ENCODE results near the gene AGAP1. TPM values are rescaled to one million over a fixed set of nuclear protein-coding genes. Genes with fewer than 3 reads are reported as not detected.

AGAP1 gene
- total and polyA plus RNA-seq, 4 donors = 2.0 to 8.5 (median 5.4) TPM

DNA sequence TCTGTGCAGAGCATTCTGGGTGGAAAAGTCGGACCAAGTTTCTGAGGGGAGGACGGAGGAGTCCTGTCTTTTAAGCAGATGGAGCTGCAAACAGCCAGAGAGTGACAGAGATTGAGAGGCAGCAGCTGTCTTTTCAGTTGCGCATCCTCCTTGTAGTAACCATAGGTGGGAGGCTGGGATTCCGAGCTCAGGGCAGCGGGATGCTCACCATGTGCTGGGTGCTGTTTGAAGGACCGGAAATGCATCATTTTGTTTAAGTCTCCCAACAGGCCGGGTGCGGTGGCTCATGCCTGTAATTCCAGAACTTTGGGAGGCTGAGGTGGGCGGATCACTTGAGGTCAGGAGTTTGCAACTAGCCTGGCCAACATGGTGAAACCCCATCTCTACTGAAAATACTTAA is 93.4 kb downstream of the AGAP1 start:
- Histone ChIP-seq H3K9ac (ENCODE audit: low read depth in 1 of 2, low read length in 2 of 2) (no peak overlapping the region), H3K4me1 (ENCODE audit: control insufficient read depth in 4 of 4, insufficient read depth in 4 of 4, low read length in 3 of 4) (peaks cover 0 to 2% (median 0%) of the 10 kb centered on the region in 4 donors)

DNA sequence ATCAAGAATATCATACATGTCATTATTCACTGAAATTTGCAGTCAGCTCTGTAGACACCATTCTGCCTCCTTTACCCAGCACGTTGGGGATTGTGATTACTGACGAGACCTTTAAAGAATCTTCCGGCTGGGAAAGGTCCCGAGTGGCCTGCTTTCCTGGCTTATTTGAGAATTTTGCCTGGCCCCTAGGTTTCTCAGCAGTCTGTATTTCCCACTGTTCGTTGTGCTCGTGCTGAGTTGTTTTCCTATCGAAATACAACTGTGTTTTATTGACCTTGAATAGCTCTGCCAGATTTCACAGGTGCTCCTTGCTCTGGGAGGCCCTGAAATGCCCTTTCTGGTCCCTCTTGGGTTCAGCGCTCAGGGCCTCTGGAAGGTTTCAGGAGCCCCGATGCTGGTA is 94.9 kb downstream of the AGAP1 start:
- no peak for DNase-seq (ENCODE audit: low spot score)
- Histone ChIP-seq H3K4me1 (ENCODE audit: control insufficient read depth in 4 of 4, insufficient read depth in 4 of 4, low read length in 3 of 4) (no peaks in the 10 kb centered on the region), H3K4me3 (ENCODE audit: low read depth in 1 of 3, low read length in 3 of 3) (no peak overlapping the region), H3K9ac (ENCODE audit: low read depth in 1 of 2, low read length in 2 of 2) (no peak overlapping the region), H3K9me3 (ENCODE audit: control insufficient read depth in 4 of 4, low read length in 3 of 4) (no peaks in the 10 kb centered on the region), H3K27ac (ENCODE audit: low read depth in 1 of 2, low read length in 2 of 2) (no peak overlapping the region), H3K36me3 (ENCODE audit: control insufficient read depth in 4 of 4, insufficient read depth in 3 of 4, low read depth in 1 of 4, low read length in 3 of 4) (no peaks in the 10 kb centered on the region), H3K27me3 (ENCODE audit: control insufficient read depth in 4 of 4, insufficient read depth in 4 of 4, low read length in 3 of 4) (no peaks in the 10 kb centered on the region)
- no peak for TF ChIP-seq HNF4G (IDR thresholded peaks at IDR 0.05)
- TF ChIP-seq CTCF (IDR thresholded peaks at IDR 0.05; ENCODE audit: low read depth, low read length, missing input control) = no peak
- TF ChIP-seq JUND (IDR thresholded peaks at IDR 0.05) = no peak
- 60% methylated on average over 9 of the region's 9 CpGs for whole genome bisulfite sequencing

More for the DNA sequence above, 93.4 kb downstream of the AGAP1 start:
- Histone ChIP-seq H3K27ac (ENCODE audit: low read depth in 1 of 2, low read length in 2 of 2) (no peak overlapping the region), H3K9me3 (ENCODE audit: control insufficient read depth in 4 of 4, low read length in 3 of 4) (no peaks in the 10 kb centered on the region), H3K27me3 (ENCODE audit: control insufficient read depth in 4 of 4, insufficient read depth in 4 of 4, low read length in 3 of 4) (no peaks in the 10 kb centered on the region), H3K4me3 (ENCODE audit: low read depth in 1 of 3, low read length in 3 of 3) (no peak overlapping the region), H3K36me3 (ENCODE audit: control insufficient read depth in 4 of 4, insufficient read depth in 3 of 4, low read depth in 1 of 4, low read length in 3 of 4) (no peaks in the 10 kb centered on the region)
- WGBS = 95% methylated on average over 9 of the region's 9 CpGs
- TF ChIP-seq TAF1 (conservative IDR thresholded peaks at IDR 0.05) (no peak), RAD21 (IDR thresholded peaks at IDR 0.05) (no peak), EGR1 (IDR thresholded peaks at IDR 0.05; ENCODE audit: low read depth in 2 of 2) (no peak), GABPA (IDR thresholded peaks at IDR 0.05 in 1 of 2, conservative IDR thresholded peaks at IDR 0.05 in 1 of 2) (no peak), JUND (IDR thresholded peaks at IDR 0.05) (no peak), FOXA1 (IDR thresholded peaks at IDR 0.05) (no peak), SP1 (IDR thresholded peaks at IDR 0.05) (no peak), HNF4G (IDR thresholded peaks at IDR 0.05) (no peak), RXRA (IDR thresholded peaks at IDR 0.05) (no peak), REST (IDR thresholded peaks at IDR 0.05) (no peak), YY1 (IDR thresholded peaks at IDR 0.05) (no peak), FOXA2 (IDR thresholded peaks at IDR 0.05) (no peak)
- TF ChIP-seq, protein P1, sequence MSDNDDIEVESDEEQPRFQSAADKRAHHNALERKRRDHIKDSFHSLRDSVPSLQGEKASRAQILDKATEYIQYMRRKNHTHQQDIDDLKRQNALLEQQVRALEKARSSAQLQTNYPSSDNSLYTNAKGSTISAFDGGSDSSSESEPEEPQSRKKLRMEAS (IDR thresholded peaks at IDR 0.05) = no peak
- TF ChIP-seq, protein P2, sequence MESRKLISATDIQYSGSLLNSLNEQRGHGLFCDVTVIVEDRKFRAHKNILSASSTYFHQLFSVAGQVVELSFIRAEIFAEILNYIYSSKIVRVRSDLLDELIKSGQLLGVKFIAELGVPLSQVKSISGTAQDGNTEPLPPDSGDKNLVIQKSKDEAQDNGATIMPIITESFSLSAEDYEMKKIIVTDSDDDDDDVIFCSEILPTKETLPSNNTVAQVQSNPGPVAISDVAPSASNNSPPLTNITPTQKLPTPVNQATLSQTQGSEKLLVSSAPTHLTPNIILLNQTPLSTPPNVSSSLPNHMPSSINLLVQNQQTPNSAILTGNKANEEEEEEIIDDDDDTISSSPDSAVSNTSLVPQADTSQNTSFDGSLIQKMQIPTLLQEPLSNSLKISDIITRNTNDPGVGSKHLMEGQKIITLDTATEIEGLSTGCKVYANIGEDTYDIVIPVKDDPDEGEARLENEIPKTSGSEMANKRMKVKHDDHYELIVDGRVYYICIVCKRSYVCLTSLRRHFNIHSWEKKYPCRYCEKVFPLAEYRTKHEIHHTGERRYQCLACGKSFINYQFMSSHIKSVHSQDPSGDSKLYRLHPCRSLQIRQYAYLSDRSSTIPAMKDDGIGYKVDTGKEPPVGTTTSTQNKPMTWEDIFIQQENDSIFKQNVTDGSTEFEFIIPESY (IDR thresholded peaks at IDR 0.05) = no peak
- DNase-seq (ENCODE audit: low spot score) = no peak

All from liver (tissue), 9 donors.